Small intestine (tissue), 7 donors: ENCODE data around the gene N4BP2L1. TPM values are rescaled to one million over a fixed set of nuclear protein-coding genes. Genes with fewer than 3 reads are reported as not detected.

Source experiments
- DNase-seq, 2 donors: peaks; one replicate each; pipeline versions ENCODE4 v3.0.0 to v3.0.0-alpha.2; 2013
- FAIRE-seq: peaks from 2 replicates; lab custom pipeline; 2012; peaks lifted over from hg19 to GRCh38; lab: Jason Lieb, UNC
- H3K27ac ChIP-seq, 3 donors: one replicate each; pipeline ENCODE4 v1.5.1; 2013; ENCODE audit warnings: low read length in 2 of 3, mild to moderate bottlenecking in 2 of 3, control low read depth in 1 of 3, inconsistent platforms in 1 of 3, low read depth in 1 of 3, moderate library complexity in 1 of 3
- H3K27me3 ChIP-seq, 3 donors: one replicate each; pipeline ENCODE4 v1.6.1; 2013; ENCODE audit warnings: low read length in 3 of 3, inconsistent platforms in 1 of 3; ENCODE audit not compliant: control insufficient read depth in 3 of 3, insufficient read depth in 3 of 3
- H3K36me3 ChIP-seq, 3 donors: one replicate each; pipeline ENCODE4 v1.6.1; 2013; ENCODE audit warnings: low read length in 3 of 3, inconsistent platforms in 1 of 3, low read depth in 1 of 3, mild to moderate bottlenecking in 1 of 3, moderate library complexity in 1 of 3; ENCODE audit not compliant: control insufficient read depth in 3 of 3, insufficient read depth in 2 of 3
- H3K4me1 ChIP-seq, 3 donors: one replicate each; pipeline ENCODE4 v1.6.1; 2013; ENCODE audit warnings: low read length in 2 of 3, inconsistent platforms in 1 of 3, low read depth in 1 of 3, mild to moderate bottlenecking in 1 of 3, moderate library complexity in 1 of 3; ENCODE audit not compliant: control insufficient read depth in 3 of 3, insufficient read depth in 2 of 3
- H3K4me3 ChIP-seq, 3 donors: one replicate each; pipeline ENCODE4 v1.5.1; 2013; ENCODE audit warnings: low read length in 3 of 3, control low read depth in 1 of 3, inconsistent platforms in 1 of 3, low read depth in 1 of 3, mild to moderate bottlenecking in 1 of 3, moderate library complexity in 1 of 3
- H3K9me3 ChIP-seq, 2 donors: one replicate each; pipeline ENCODE4 v1.6.1; 2013; ENCODE audit warnings: low read depth in 1 of 2, low read length in 1 of 2; ENCODE audit not compliant: control insufficient read depth in 2 of 2, insufficient read depth in 1 of 2
- WGBS, 3 donors: extraction: QIAGEN DNeasy Blood & Tissue Kit; methylation state at CpG; one replicate each; pipeline ENCODE4 v1.1.7; 2013; 5-methylcytosine and 5-hydroxymethylcytosine counted together
- polyA plus RNA-seq, 4 donors: library from polyadenylated mRNA; stranded (reverse) in 3 of 4; unstranded in 1 of 4; fragments of 200-250 nt in 3 of 4; fragments of 120-200 nt in 1 of 4; gene quantifications; one replicate each; pipeline versions ENCODE4 v1.2.1 to v1.2.3, GENCODE V29; 2013
- donor health status: healthy with polysubstance abuse.
- donor health status: control.
- donor health status: control.
- donor health status: Bipolar disorder and iron deficiency.
- donor health status: healthy.

The N4BP2L1 gene
- polyA plus RNA-seq, 4 donors, result 13.8 to 20.6 (median 17.3) TPM

DNA sequence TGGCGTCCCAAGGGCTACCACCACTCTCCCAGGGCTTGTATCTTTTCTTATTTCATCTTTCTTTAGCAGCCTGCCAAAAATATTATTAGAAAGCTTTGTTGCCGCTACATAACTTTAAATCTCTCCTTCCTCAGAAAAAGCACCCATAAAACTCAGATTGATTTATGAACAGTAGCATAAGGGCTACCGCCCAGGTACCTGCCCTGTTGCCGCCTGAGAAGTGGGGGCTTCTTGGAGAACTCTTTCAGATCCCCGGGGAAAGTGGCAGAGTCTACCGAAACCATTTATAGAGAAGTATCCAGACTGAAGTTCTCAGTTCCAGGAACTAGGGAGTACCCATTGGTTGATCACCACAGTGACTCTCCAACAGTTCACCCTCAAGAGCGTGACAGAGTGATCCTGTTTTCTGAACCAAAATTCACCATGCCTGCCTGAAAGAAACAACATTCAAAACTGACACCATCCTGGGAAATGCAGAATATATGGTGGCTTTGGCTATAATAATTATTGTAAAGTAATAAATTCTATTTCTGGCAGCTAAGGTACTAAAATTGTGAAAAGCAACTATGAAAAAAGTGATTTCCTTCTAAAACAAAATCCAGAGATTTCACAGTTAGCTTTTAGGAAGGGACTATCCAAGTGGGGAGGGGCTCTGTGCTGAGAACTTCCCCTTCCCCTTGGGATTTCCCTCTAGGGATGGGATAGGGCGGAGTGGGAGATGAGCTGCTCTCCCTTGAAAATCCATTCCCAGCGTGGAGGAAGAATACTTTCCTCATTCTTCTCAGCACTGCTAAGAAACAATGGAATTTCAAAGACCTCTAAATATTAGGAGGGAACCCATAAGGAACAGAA is 877 bp upstream of the N4BP2L1 start:
- peaks cover 0 to 5% (median 0%) of the 10 kb centered on the region in 3 donors for H3K36me3 ChIP-seq
- peaks cover 5 to 14% (median 8%) of the 10 kb centered on the region in 3 donors for H3K4me1 ChIP-seq
- peak overlapping the region; percentile 81 to 98 (median 95) for H3K4me3 ChIP-seq
- H3K9me3 ChIP-seq, result no peaks in the 10 kb centered on the region
- H3K27ac ChIP-seq, result peak overlapping the region; percentile 80 to 96 (median 90)
- FAIRE-seq (no peak), DNase-seq (peak in 1 of 2 donors; percentile 36)
- no peaks in the 10 kb centered on the region for H3K27me3 ChIP-seq
- WGBS, 3 donors, result 29 to 40% (median 31%) methylated on average over 9 of the region's 9 CpGs

DNA sequence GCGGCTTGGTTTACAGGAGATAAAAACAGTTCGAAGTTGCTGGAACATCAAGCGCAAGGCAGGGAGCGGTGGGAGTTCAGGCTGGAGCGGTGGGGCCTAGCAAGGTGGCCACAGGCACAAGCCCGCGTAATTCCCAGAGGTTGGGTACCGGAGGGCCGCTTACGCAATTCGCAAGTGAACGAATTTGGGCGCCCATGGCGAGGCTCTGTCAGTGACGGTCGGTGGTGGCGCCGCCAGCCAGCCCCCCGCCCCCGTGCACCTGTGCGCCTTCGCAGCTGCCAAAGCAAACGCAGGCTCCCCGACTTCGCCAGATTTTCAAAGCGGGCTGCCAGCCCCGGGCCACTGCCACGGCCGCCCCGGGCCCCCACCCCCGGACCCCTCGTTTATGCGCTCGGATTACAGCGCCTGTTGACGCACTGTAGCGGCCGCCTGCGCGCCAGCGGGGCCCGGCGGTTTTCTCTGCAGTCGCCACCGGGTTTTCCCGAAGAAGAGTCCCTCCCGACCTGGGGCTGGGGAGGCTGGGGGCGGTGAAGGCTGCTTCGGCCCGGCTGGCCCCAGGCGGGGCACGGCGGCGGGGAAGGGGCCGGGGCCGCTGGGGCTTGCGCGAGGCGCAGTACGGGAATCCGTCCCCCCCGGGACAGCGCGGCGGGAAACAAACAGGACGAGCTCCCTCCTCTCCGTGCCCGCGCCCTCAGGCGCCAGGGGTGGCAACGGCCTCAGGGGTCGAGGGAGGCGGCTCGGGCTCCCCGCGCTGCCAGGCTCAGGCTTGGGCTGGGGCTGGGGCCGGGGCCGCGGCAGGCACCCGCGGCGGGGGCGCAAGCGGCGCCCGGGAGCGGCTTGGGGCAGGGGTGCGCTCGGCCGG is 709 bp downstream of the N4BP2L1 start:
- peak overlapping the region; percentile 80 to 96 (median 90) for H3K27ac ChIP-seq
- H3K4me1 ChIP-seq, result peaks cover 5 to 14% (median 8%) of the 10 kb centered on the region in 3 donors
- H3K9me3 ChIP-seq, result no peaks in the 10 kb centered on the region
- WGBS, 3 donors, result 1% methylated on average over 64 to 90 of the region's 90 CpGs
- FAIRE-seq (no peak), DNase-seq (peak; percentile 45 to 70)
- H3K4me3 ChIP-seq, result peak overlapping the region; percentile 81 to 98 (median 95)
- H3K27me3 ChIP-seq, result no peaks in the 10 kb centered on the region
- H3K36me3 ChIP-seq, result peaks cover 0 to 5% (median 0%) of the 10 kb centered on the region in 3 donors

DNA sequence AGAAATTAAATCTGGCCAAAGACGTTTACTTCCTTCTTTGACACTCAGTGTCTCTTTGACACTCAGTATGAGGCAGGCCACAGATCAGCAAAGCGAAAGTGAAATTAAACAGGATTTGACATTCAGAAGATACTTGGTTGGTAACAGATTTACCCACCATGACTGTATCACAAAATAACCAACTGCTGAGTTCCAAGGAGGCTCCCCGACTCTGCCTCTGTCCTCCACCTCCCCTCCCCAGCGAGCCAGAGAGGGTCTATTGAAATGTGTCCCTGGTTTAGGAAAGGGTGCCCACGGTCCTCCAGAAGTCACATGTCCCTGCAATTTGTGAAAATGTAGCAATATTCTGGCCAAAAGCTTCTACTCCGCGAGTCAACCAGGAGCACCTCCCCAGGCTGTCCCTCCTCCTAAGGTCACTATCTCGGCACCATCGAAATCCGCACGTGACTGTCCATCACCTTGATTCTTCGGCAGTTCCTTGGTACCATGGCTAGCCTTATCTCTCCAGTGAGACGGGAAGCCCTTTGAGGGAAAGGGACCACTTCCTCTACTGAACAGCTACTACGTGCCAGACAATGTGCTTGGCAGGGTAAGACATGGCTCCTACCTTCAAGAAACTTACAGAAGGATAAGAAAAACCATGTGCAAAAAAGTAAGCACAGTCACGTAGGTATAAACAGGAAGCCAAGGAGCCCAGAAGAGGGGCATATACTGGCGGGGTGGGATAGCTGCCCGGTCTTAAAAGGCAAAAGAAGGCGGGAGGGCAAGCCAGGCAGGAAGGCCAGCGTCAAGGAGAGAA is 1.5 kb downstream of the N4BP2L1 start:
- Histone ChIP-seq H3K9me3 (no peaks in the 10 kb centered on the region), H3K27me3 (no peaks in the 10 kb centered on the region), H3K27ac (peak overlapping the region; percentile 74 to 96 (median 90)), H3K4me3 (peak overlapping the region; percentile 81 to 98 (median 95)), H3K4me1 (peaks cover 5 to 14% (median 8%) of the 10 kb centered on the region in 3 donors), H3K36me3 (peaks cover 0 to 5% (median 0%) of the 10 kb centered on the region in 3 donors)
- FAIRE-seq (no peak), DNase-seq (peak; percentile 72 to 88)
- WGBS, 3 donors, result 7 to 26% (median 7%) methylated on average over 19 of the region's 19 CpGs

DNA sequence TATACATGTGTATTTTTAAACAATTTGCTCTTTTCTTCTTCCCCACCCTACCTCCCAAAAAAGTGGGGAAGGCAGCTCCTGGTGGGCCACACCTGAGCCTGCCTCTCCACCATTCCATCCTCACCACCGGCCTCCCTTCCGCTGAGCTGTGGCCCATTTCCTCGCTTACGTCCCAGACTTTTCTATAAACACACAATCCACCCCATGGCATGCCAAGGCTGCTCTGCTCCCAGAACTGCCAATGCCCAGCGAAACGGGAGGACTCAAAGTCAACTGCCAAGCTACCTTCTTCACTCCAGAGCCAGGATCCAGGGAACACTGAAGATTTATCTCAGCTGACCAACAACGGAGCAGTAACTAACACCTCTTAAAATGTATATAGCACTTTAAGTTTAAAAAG is 2.8 kb downstream of the N4BP2L1 start:
- H3K4me3 ChIP-seq, result no peak overlapping the region
- peaks cover 5 to 14% (median 8%) of the 10 kb centered on the region in 3 donors for H3K4me1 ChIP-seq
- H3K36me3 ChIP-seq, result peaks cover 0 to 5% (median 2%) of the 10 kb centered on the region in 3 donors
- H3K27ac ChIP-seq, result no peak overlapping the region
- no peak for DNase-seq
- H3K27me3 ChIP-seq, result no peaks in the 10 kb centered on the region
- peaks cover 0 to 2% of the 10 kb centered on the region in 2 donors for H3K9me3 ChIP-seq
- no peak for FAIRE-seq
- 90 to 94% (median 94%) methylated on average over 7 of the region's 7 CpGs for WGBS, 3 donors

DNA sequence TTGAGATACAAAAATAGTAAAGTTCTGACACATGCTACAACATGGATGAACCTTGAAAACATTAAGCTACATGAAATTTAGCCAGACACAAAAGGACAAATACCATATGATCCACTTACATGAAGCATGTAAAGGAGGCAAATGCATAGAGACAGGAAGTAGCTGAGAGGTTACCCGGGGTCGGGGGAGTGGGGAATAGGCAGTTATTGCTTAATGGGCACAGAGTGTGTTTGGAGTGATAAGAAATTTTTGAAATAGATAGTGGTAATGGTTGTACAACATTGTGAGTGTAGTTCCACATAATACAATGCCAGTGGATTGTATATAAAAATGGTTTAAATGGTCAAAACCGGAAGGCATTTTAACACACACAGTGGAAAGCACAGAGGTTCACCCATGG is 4.3 kb downstream of the N4BP2L1 start:
- no peak for FAIRE-seq
- Histone ChIP-seq H3K36me3 (peaks cover 0 to 9% (median 2%) of the 10 kb centered on the region in 3 donors), H3K4me1 (peaks cover 5 to 8% (median 5%) of the 10 kb centered on the region in 3 donors), H3K27ac (no peak overlapping the region), H3K4me3 (no peak overlapping the region), H3K9me3 (peaks cover 0 to 8% of the 10 kb centered on the region in 2 donors), H3K27me3 (no peaks in the 10 kb centered on the region)
- WGBS, 3 donors, result 85 to 89% (median 87%) methylated on average over 3 of the region's 3 CpGs
- DNase-seq, result no peak

DNA sequence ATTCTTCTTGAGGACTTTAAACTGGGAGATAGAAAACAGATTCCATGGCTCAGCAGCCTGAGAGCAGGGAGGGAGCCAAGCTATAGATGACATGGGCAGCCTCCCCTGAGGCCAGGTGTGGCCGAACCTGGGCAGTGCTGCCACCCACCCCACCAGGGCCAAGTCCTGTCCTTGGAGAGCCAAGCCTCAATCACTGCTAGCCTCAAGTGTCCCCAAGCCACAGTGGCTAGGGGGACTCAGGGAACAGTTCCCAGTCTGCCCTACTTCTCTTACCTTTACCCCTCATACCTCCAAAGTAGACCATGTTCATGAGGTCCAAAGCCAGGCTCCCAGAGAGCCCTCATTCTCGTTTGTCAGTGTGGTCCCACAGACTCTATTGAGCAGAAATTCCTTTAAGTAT is 8.1 kb downstream of the N4BP2L1 start:
- Histone ChIP-seq H3K4me1 (peaks cover 0 to 4% (median 0%) of the 10 kb centered on the region in 3 donors), H3K27me3 (no peaks in the 10 kb centered on the region), H3K9me3 (peaks cover 0 to 8% of the 10 kb centered on the region in 2 donors), H3K4me3 (no peak overlapping the region), H3K27ac (no peak overlapping the region), H3K36me3 (peaks cover 0 to 7% (median 2%) of the 10 kb centered on the region in 3 donors)
- 84 to 93% (median 93%) methylated on average over 2 of the region's 2 CpGs for WGBS, 3 donors
- DNase-seq, result no peak
- no peak for FAIRE-seq

DNA sequence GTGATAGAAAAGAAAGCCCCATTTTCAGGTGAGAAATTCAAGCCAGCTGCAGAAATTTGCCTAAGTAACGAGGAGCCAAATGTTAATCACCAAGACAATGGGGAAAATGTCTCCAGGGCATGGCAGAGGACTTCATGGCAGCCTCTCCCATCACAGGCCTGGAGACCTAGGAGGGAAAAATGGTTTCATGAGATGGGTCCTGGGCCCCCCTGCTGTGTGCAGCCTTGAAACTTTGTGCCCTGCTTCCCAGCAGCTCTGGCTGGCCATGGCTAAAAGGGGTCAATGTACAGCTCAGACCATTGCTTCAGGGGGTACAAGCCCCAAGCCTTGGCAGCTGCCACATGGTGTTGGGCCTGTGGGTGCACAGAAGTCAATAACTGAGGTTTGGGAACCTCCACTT is 9.9 kb downstream of the N4BP2L1 start:
- Histone ChIP-seq H3K27me3 (no peaks in the 10 kb centered on the region), H3K9me3 (peaks cover 0 to 8% of the 10 kb centered on the region in 2 donors), H3K27ac (no peak overlapping the region), H3K36me3 (peaks cover 0 to 4% (median 2%) of the 10 kb centered on the region in 3 donors), H3K4me1 (peaks cover 0 to 2% (median 0%) of the 10 kb centered on the region in 3 donors), H3K4me3 (no peak overlapping the region)
- WGBS, 3 donors, result 98 to 100% (median 100%) methylated on average over 1 of the region's 1 CpG
- FAIRE-seq (no peak), DNase-seq (no peak)
